ENCODE data around the gene FBP1. TPM values are rescaled to one million over a fixed set of nuclear protein-coding genes. Genes with fewer than 3 reads are reported as not detected.

The FBP1 gene
- total RNA-seq, 2 donors from 2014 or later: 0.95 to 1.0 TPM

DNA sequence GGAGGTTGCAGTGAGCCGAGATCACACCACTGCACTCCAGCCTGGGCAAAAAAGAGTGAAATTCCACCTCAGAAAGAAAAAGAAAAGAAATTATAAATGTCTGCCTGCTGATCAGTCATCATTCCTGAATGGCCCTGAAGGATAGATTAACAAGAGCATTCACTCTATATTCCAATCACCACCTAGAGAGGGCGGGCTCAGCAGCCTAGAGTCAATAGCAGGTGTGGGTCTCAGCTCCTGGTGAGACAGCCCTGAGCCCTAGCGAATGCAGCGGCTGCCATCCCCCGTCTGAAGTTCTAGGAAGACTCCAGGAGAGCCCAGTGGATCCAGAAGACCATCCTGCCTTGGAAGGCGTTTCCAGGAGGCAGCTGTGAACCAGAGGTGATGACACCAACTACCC lies 12.0 kb downstream of the FBP1 start:
- no peaks in the 10 kb centered on the region for H3K27me3 ChIP-seq (ENCODE audit: control insufficient read depth, insufficient read depth, low read length, poor library complexity, severe bottlenecking)
- no peak overlapping the region for H3K27ac ChIP-seq (ENCODE audit: low read depth, low read length)
- H3K4me1 ChIP-seq (ENCODE audit: control insufficient read depth, insufficient read depth, low read length): no peaks in the 10 kb centered on the region
- Mint-ChIP-seq H3K27me3 (ENCODE audit: insufficient read depth) (no peaks in the 10 kb centered on the region), H3K36me3 (ENCODE audit: low read depth) (no peaks in the 10 kb centered on the region), H3K9me3 (no peaks in the 10 kb centered on the region), H3K4me1 (peaks cover 20% of the 10 kb centered on the region), H3K27ac (no peak overlapping the region), H3K4me3 (no peak overlapping the region)
- no peak overlapping the region for H3K9ac ChIP-seq (ENCODE audit: extremely low read depth, low read length, poor library complexity, severe bottlenecking)
- no peaks in the 10 kb centered on the region for H3K36me3 ChIP-seq (ENCODE audit: control insufficient read depth, insufficient read depth, low read length)
- WGBS, 2 experiments (ENCODE audit: insufficient coverage in 1 of 2, insufficient read length in 1 of 2): 83 to 86% methylated on average over 6 of the region's 6 CpGs
- no peak overlapping the region for H3K4me3 ChIP-seq (ENCODE audit: low read length)
- TF ChIP-seq, protein P1, sequence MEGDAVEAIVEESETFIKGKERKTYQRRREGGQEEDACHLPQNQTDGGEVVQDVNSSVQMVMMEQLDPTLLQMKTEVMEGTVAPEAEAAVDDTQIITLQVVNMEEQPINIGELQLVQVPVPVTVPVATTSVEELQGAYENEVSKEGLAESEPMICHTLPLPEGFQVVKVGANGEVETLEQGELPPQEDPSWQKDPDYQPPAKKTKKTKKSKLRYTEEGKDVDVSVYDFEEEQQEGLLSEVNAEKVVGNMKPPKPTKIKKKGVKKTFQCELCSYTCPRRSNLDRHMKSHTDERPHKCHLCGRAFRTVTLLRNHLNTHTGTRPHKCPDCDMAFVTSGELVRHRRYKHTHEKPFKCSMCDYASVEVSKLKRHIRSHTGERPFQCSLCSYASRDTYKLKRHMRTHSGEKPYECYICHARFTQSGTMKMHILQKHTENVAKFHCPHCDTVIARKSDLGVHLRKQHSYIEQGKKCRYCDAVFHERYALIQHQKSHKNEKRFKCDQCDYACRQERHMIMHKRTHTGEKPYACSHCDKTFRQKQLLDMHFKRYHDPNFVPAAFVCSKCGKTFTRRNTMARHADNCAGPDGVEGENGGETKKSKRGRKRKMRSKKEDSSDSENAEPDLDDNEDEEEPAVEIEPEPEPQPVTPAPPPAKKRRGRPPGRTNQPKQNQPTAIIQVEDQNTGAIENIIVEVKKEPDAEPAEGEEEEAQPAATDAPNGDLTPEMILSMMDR (conservative IDR thresholded peaks at IDR 0.05): peak; percentile 54
- DNase-seq: peak; percentile 72
- no peaks in the 10 kb centered on the region for H3K9me3 ChIP-seq (ENCODE audit: control insufficient read depth, low read length)

DNA sequence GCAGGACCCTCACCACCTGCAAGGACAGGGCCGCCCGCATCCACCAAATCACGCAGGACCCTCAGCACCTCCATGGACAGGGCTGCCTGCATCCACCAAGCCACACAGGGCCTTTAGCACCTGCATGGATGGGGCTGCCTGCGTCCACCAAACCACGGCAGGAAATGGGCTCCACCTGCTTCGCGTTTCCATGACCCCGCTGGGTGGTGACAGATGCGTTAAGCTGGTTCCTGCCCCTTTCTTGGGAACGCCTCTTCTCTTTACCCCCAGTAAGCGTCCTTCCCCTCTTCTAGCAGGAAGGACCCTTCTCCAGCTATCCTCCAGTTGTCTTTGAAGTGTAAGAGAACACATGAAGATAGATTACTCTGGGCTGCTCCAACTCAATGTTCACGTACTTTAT lies 13.5 kb downstream of the FBP1 start:
- no peak overlapping the region for H3K27ac Mint-ChIP-seq
- TF ChIP-seq, protein P1 (conservative IDR thresholded peaks at IDR 0.05): no peak
- Histone ChIP-seq H3K27ac (ENCODE audit: low read depth, low read length) (no peak overlapping the region), H3K9ac (ENCODE audit: extremely low read depth, low read length, poor library complexity, severe bottlenecking) (no peak overlapping the region), H3K36me3 (ENCODE audit: control insufficient read depth, insufficient read depth, low read length) (no peaks in the 10 kb centered on the region), H3K27me3 (ENCODE audit: control insufficient read depth, insufficient read depth, low read length, poor library complexity, severe bottlenecking) (no peaks in the 10 kb centered on the region), H3K9me3 (ENCODE audit: control insufficient read depth, low read length) (no peaks in the 10 kb centered on the region), H3K4me3 (ENCODE audit: low read length) (no peak overlapping the region), H3K4me1 (ENCODE audit: control insufficient read depth, insufficient read depth, low read length) (no peaks in the 10 kb centered on the region)
- WGBS, 2 experiments (ENCODE audit: insufficient coverage in 1 of 2, insufficient read length in 1 of 2): 84 to 89% methylated on average over 12 of the region's 12 CpGs
- no peaks in the 10 kb centered on the region for H3K27me3 Mint-ChIP-seq (ENCODE audit: insufficient read depth)
- peaks cover 7% of the 10 kb centered on the region for H3K4me1 Mint-ChIP-seq
- DNase-seq: no peak
- no peaks in the 10 kb centered on the region for H3K36me3 Mint-ChIP-seq (ENCODE audit: low read depth)
- H3K4me3 Mint-ChIP-seq: no peak overlapping the region
- H3K9me3 Mint-ChIP-seq: no peaks in the 10 kb centered on the region

DNA sequence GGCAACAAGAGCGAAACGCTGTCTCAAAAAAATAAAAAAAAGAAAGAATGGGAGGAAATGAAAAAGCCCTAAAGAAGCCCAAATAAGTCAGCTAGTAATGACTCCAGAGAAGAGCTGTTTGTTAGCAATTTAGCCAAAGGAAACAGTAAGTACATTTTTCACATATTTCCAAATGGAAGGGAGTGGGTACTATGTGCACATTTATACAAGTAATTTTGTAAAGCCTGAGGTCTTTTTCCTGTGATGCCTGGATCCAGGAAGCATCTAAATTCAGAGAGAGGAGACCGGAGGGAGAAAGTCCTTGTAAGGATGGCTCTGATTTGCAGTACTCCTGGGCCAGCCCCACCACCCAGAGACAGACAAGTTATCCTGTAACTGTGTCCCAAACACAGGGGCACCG lies 14.7 kb downstream of the FBP1 start:
- no peak for DNase-seq
- H3K4me1 Mint-ChIP-seq: no peaks in the 10 kb centered on the region
- Histone ChIP-seq H3K27me3 (ENCODE audit: control insufficient read depth, insufficient read depth, low read length, poor library complexity, severe bottlenecking) (no peaks in the 10 kb centered on the region), H3K36me3 (ENCODE audit: control insufficient read depth, insufficient read depth, low read length) (no peaks in the 10 kb centered on the region), H3K4me1 (ENCODE audit: control insufficient read depth, insufficient read depth, low read length) (no peaks in the 10 kb centered on the region), H3K4me3 (ENCODE audit: low read length) (no peak overlapping the region), H3K9me3 (ENCODE audit: control insufficient read depth, low read length) (no peaks in the 10 kb centered on the region), H3K9ac (ENCODE audit: extremely low read depth, low read length, poor library complexity, severe bottlenecking) (no peak overlapping the region), H3K27ac (ENCODE audit: low read depth, low read length) (no peak overlapping the region)
- H3K27ac Mint-ChIP-seq: no peak overlapping the region
- TF ChIP-seq, protein P1 (conservative IDR thresholded peaks at IDR 0.05): no peak
- no peaks in the 10 kb centered on the region for H3K27me3 Mint-ChIP-seq (ENCODE audit: insufficient read depth)
- H3K9me3 Mint-ChIP-seq: no peaks in the 10 kb centered on the region
- 90 to 92% methylated on average over 4 of the region's 4 CpGs for WGBS, 2 experiments (ENCODE audit: insufficient coverage in 1 of 2, insufficient read length in 1 of 2)
- H3K36me3 Mint-ChIP-seq (ENCODE audit: low read depth): no peaks in the 10 kb centered on the region
- no peak overlapping the region for H3K4me3 Mint-ChIP-seq
